Stimulated activated CD4-positive, alpha-beta T cell treated with anti-CD3 and anti-CD28 coated beads, TNF-alpha, amount 100 ng/mL, for 24 hours (primary cell): Measurements from ENCODE around the gene CXCL14.

Experiments used
- DNase-seq, 3 experiments: peaks; one replicate each; pipeline ENCODE4 v3.0.0-alpha.2; 2020; ENCODE audit warnings: low read depth in 3 of 3

Gene CXCL14

DNA sequence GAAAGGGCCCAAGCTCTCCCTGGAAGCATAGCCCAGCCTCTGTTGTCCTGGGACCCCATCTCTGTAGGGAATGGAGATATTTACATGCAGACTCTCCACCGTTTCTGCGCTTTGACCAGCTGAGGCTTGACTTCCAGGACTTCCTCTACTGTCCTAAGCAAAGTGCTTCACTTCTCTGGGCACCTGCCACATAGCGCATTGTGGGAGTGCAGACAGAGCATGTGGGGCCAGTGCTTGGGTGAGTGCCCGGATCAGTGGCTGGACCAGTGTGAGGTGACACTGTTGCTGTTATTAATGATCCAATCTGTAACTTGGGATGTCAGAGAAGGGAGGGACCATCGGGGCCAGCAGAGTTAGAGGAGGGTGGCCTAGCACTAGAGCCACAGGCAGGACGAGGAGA is 10.5 kb downstream of the CXCL14 start:
- DNase-seq = no peak

GRCh38 chr5:135567661-135568060 is 11.1 kb downstream of the CXCL14 start:
- DNase-seq = no peak

GRCh38 chr5:135566422-135567400 is 12.1 kb downstream of the CXCL14 start:
- no peak for DNase-seq

GRCh38 chr5:135565725-135566421 is 12.9 kb downstream of the CXCL14 start:
- peak; percentile 53 to 75 (median 53) for DNase-seq

- no peak for DNase-seq
Measured at GRCh38 chr5:135565266-135565665, 13.5 kb downstream of the CXCL14 start.

- no peak for DNase-seq
Measured at GRCh38 chr5:135564331-135564730, 14.5 kb downstream of the CXCL14 start.

- no peak for DNase-seq
Measured at GRCh38 chr5:135561266-135561665, 17.5 kb downstream of the CXCL14 start.

GRCh38 chr5:135560858-135561257 is 17.9 kb downstream of the CXCL14 start:
- DNase-seq = peak; percentile 15 to 79 (median 41)

- no peak for DNase-seq
Measured at GRCh38 chr5:135559354-135559753, 19.4 kb downstream of the CXCL14 start.

- DNase-seq = no peak
Measured at GRCh38 chr5:135557076-135557838, 21.5 kb downstream of the CXCL14 start.

DNA sequence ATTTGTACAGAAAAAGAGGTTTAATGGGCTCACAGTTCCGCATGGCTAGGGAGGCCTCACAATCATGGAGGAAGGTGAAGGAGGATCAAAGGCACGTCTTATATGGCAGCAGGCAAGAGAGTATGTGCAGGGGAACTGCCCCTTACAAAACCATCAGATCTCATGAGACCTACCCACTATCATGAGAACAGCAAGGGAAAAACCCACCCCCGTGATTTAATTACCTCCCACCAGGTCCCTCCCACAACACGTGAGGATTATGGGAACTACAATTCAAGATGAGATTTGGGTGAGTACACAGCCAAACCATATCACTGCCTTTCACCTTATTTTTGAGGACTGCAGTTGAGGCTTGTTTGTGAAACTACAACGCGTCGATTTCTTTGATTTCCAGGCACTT is 22.2 kb downstream of the CXCL14 start:
- DNase-seq = no peak

DNA sequence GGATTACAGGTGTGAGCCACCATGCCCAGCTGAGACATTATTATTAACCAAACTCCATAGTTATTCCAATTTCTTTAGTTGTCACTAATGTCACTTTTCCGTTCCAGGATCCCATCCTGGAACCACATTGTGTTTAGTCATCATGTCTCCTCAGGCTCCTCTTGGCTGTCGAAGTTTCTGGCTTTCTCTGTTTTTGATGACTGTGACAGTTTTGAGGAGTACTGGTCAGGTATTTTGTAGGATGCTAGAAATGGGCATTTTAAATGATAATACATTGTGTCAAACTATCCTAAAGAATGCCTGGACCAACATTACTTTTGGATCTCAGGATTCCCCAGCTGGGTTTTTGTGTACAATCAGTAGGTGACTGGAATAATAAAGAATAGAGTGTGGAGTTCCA is 23.3 kb downstream of the CXCL14 start:
- no peak for DNase-seq

DNA sequence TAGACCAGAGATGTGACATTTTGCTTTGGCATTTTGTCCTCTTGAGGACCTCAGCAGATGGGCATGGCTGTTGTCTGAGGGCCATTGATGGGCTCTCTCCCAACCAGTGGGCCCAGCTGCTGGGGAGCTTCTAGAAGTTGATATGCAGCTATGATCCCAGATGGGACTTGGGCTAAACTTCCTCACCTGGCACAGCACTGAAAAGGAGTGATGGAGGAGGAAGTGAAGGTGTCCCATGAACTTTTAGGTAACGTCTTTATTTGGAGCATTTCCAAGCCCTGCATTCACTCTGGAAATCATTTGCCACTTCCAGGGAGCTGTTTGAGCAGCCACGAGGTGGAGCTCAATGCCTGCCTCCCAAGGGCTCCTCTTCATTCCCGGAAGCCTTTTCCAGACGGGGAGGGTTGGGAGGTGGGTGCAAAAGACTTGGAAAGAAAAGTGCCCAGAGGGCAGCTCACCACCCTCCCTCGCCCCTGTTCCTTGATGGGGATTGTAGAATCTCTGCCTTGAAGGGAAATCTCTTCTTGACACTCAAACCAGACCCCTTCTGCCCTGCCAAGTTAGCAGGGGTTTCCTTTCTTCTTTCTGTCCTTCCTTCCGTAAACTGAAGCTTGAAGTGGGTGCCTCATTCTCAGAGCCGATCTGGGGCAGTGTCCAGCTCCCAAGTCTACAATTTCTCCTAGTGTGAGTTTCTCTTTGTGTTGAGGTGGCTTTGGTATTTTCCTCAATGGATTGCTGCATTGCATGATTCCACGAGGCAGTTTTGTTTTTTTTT is 24.9 kb downstream of the CXCL14 start:
- DNase-seq = no peak

DNA sequence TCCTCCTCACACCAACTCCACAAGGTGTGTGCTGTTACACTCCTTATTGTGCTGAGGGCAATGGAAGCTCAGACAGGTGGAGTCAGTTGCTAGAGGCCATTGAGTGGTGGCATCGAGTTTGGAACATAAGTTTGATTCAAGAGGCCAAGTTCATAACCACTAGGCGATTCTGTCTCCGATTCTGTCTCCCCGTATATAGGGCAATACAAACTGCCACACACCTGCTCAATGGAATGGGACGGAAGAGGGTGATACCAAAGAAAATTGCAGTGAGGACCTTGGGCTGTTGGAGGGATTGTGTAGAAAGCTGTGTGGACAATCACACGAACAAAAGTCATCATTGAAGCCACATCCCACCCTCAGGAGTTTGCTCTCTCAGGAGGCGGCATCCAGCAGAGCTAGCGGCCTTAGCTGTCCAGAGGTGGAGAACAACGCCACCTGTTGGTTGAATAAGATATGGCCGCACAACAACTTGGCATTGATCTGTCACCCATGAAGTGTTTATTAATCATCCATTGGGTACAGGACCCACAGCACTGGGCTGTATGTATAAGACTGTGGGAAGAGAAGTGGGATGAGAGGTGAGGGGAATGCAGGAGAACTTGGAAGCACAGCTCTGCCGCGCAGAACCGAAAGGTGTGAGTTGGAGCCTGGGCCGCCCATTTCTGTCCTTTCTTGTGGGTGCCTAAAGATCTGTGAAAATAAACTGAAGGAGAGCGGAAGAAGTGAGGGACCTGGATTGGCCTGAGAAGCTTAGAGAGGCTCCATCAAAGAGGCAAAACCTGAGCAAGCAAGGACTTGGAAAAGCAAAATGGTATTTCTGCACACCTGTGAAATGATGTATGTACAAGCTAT is 27.0 kb downstream of the CXCL14 start:
- peak; percentile 6 to 54 (median 9) for DNase-seq

DNA sequence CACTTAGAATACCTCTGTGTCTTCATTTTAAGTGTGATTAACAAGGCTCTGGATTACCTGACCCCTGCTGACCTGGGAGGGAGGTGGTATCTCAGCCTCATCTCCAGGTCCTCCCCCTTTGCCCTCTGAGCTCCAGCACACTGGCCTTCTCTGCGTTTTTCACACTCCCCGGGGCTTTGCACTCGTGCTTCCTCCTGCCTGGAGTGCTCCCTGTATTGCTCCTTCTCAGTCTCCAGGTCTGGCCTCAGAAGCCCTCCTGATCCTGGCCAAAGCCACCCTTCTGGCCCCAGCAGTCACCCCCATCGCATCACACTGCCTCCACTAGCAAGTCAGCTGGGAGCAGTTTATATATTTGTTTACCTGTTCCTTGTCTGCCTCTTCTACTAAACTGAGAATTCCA is 29.4 kb downstream of the CXCL14 start:
- no peak for DNase-seq

- DNase-seq = no peak
Measured at GRCh38 chr5:135547590-135548254, 31.1 kb downstream of the CXCL14 start.

DNA sequence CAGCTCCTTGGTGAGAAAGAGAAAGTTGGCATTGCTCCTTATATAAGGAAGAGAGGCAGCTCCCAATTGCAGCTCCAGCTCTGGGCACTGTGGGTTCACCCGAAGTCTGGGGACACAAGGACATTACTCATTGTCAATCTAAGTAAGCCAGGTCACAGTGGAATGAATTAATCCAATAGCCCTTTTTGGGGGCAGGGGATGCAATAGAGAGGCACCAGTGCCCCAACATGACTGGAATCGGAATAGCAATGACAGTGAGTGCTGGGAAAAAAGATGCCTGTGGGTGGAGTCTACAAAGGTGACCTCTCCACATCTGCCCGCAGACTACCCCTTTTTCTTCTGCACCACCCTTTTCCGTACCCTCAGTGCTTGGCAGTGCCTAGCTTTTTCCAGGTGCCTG is 31.9 kb downstream of the CXCL14 start:
- DNase-seq = no peak

- no peak for DNase-seq
Measured at GRCh38 chr5:135546101-135546500, 32.7 kb downstream of the CXCL14 start.

DNA sequence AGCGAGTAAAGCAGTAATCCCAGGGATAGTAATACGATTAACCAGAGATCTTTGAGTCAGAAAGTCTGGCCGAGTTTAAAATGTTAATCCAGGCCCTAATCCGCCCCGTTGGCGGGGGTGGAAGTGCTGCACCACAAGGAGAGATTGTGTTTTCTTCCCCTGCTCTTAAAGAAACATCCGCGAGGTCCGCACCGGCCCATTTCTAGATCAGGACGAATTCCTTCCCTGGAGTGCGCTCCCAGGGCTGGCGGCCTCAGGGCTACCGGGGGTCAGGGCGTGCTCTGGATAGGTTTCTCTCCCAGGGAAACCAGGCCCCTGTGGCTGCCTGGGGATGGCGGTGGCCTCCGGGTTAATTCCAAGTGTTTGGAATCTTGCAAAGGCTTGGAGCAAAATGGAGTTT is 33.7 kb downstream of the CXCL14 start:
- DNase-seq = no peak
